SW 1271 (cell line): ENCODE data around the gene PRSS38.

ENCODE experiments used
- DNase-seq, 2 experiments: peaks; one replicate each; lab custom pipeline; 2025; lab: John Stamatoyannopoulos, UW

Gene PRSS38

GRCh38 chr1:227793079-227793947 is 22.2 kb upstream of the PRSS38 start:
- no peak for DNase-seq

DNA sequence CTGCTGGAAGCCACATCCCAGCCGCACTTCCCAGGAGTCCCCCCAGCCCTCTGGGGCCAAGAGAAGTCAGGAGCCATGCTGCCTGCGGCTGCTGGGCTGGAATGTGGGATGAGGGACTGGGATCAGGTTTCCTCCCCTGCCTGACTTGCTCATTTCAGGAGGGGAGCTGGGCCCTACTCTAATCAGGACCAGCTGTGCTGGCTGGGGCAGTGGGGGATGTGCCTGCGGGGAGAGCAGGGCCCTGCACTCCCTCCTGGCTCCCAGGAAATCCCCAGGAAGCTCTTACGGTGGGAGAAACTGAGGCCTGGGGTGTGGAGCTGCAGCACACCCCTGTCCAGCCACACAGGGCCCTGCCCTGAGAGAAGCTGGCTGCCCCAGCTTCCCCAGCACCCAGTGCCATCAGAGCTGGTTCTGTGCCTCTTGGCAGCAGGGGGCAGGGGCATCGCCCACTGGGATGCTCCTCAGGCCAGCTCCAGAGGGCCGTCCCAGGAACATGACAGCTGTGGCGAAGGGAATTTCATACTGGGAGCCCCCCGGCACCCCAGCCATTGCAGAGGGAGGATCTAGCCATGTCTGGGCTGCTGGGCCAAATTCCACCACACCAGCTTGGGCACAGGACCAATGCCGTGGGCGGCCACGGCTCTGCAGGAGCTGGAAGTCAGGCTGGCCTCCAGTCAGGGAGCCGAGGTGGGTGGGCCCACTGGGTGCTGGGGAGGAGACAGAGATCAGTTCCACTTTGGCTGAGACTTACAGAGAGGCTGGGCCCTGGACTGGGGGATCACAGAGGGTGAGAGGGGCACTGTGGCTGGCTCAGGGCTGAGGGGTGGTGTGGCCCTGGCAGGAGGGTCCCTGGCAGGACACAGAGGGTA is 21.3 kb upstream of the PRSS38 start:
- DNase-seq, result no peak

DNA sequence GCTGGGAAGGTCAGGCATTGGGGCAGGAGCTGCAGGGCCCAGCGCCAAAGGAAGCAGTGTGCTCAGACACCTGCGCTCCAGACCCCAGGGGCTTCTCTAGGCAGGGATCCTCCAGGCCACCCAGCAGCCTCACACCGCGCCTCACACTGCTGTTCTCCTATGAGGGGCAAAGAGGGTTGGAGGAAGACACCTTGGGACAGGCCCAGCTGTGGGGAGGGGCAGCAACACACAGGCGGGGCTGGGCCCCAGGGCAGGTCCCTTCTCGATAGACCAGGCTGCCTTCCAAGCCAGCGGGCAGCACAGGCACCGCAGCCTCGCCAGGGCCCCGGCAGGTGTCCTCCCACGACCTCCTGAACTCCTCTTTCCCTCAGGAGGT is 20.7 kb upstream of the PRSS38 start:
- no peak for DNase-seq

- DNase-seq, result no peak
Measured at GRCh38 chr1:227795732-227796131, 19.7 kb upstream of the PRSS38 start.

- DNase-seq, result no peak
Measured at GRCh38 chr1:227796359-227796915, 19.0 kb upstream of the PRSS38 start.

DNA sequence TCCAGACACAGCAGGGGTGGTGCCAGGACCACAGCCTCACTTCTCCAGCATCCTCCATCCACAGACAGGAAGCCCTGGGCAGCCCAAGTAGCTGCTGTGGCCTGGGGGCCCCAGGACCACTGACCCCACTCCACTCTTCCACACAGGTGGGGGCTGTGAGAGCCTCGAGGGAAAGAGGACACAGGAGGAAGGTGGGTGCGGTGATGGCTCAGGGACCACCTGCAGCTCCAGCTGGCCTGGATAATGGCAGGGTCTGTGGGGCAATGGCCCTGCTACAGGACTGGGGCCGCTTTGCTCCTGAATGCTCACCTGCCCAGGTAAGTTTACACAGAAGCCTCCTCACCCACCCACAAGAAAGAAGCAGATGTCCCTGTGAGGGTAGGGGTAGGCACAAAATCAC is 18.3 kb upstream of the PRSS38 start:
- DNase-seq, result no peak

GRCh38 chr1:227797625-227798024 is 17.9 kb upstream of the PRSS38 start:
- no peak for DNase-seq

DNA sequence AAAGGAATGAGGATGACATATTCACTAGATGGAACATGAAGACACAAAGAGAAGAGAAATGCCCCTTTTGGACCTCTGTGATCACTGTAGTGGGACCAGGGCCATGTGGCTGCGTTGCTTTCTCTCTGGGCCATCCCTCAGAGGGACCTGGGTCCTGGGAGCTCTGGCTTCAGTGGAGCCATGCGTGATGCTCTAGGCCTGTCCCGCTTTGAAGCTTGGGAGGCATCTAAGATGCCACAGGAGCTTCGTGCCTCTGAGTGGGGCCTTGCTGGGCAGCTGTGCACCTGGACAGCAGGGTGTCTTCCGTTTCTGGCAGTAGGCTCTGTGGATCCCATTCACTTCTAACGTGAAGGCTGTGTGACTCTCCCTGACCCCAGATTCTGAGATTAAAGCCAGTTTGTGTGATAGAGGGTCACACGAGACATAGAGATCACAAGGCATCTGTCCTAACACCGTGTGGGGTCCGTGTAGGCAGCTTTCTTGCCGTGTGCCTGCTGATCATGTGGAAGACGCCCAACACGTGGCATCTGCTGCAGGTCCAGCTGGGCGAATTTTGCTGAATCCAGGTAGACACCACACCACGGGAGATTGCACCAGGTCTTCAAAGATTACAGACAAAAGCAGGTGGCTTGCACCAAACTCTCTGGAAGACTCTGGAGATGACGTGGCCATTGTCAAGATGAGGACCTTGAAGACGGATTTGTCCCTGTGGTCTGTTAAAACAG is 17.2 kb upstream of the PRSS38 start:
- no peak for DNase-seq

DNA sequence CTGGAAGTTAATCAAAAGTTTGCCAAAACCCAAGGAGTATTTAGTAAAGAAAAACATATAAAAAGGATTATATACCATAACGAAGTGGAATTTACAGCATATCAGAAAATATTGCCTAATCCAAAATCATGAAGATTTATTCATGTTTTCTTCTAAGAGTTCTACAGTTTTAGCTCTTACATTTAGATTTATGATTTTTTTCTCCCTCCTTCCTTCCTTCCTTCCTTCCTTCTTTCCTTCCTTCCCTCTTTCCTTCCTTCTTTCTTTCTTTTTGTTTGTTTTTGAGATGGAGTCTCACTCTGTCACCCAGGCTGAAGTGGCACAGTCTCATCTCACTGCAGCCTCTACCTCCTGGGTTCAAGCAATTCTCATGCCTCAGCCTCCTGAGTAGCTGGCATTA is 15.7 kb upstream of the PRSS38 start:
- no peak for DNase-seq

- no peak for DNase-seq
Measured at GRCh38 chr1:227803933-227804332, 11.5 kb upstream of the PRSS38 start.

DNA sequence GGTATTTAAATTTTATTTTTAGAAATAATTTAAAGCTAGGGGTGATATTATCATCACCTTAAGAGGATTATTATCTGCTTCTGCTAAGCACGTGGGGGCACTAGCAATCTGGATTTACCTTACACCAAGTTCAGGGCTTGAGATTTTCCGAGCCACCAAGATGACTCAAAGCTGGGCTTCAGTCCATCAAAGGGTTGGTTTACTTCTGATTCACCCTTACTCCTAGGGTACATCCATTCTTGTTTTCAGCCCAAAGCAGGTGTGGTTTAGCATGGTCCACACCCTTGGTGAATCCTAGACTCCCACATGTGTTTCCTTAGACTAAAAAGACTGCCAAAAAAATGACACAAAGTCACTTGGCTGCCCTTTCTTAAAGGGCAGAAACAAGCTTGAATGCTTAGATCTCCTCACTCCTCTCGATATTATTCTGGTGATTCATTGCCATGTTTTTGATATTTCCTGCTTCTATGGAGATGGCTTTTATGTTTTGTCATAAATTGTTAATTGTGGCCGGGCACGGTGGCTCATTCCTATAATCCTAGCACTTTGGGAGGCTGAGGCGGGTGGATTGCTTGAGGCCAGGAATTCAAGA is 9.8 kb upstream of the PRSS38 start:
- peak in 1 of 2 experiments; percentile 53 for DNase-seq

- no peak for DNase-seq
Measured at GRCh38 chr1:227808566-227808965, 6.9 kb upstream of the PRSS38 start.

- no peak for DNase-seq
Measured at GRCh38 chr1:227809026-227809425, 6.4 kb upstream of the PRSS38 start.

DNA sequence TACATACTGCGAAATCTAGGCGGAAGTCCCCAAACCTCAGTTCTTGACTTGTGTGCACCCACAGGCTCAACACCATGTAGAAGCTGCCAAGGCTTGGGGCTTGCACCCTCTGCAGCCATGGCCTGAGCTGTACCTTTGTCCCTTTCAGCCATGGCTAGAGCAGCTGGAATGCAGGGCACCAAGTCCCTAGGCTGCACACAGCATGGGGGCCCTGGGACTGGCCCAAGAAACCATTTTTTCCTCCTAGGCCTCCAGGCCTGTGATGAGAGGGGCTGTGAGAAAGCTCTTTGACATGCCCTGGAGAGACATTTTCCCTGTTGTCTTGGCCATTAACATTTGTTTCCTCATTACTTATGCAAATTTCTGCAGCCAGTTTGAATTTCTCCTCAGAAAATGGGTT is 1.5 kb upstream of the PRSS38 start:
- no peak for DNase-seq

GRCh38 chr1:227816750-227817446 is 1.4 kb downstream of the PRSS38 start:
- no peak for DNase-seq

- DNase-seq, result no peak
Measured at GRCh38 chr1:227823537-227823936, 8.1 kb downstream of the PRSS38 start.

DNA sequence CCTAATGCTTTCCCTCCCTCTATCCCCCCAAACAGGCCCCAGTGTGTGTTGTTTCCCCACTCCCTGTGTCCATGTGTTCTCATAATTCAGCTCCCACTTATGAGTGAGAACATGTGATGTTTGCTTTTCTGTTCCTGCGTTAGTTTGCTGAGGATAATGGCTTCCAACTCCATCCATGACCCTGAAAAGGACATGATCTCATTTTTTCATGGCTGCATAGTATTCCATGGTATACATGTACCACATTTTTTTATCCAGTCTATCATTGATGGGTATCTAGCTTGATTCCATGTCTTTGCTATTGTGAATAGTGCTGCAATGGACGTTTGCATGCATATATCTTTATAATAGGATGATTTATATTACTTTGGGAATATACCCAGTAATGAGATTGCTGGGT is 8.7 kb downstream of the PRSS38 start:
- no peak for DNase-seq

DNA sequence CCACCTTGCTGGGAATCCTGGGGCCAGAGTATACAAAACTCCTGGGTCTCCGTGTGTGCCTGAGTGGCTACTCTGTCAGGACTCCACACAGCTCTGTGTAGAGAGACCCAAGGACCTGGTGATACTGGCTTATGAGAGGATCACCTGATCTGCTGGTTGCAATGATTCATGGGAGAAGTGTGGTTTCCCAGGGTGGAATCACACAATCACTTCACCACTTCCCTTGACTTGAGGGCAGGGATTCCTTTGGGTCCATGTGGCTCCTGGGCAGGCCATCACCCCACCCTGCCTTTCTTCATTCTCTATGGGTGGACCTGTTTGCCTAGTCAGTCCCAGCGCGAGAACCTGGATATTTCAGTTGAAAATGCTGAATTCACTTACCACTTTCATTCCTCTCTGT is 13.3 kb downstream of the PRSS38 start:
- DNase-seq, result no peak

DNA sequence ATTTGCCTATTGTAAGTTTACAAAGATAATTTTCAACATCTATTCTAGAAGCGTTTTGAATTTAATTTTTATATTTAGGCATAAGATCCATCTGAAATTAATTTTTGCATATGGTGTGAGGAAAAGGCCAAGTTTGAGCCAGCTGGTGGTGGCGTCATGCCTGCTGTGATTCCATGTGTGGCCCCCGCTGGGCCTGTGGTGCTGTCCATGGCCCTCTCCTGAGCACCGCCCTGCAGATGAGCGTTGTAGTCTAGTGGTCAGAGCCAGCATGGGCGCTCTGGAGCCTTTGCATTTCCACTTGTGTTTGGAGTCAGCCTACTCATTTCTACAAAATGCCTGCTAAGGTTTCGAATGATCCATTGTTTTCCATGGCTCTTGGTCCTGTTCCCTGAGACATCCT is 22.7 kb downstream of the PRSS38 start:
- DNase-seq, result no peak

GRCh38 chr1:227841096-227841495 is 25.6 kb downstream of the PRSS38 start:
- DNase-seq, result no peak
